HG03460 (cell line): ENCODE results near the gene DNAJB14.

Source experiments
- ATAC-seq: cut with Tn5 transposase; IDR thresholded peaks from one replicate; pipeline ENCODE4 v1.9.1; 2021; ENCODE audit not compliant: unreplicated experiment

Gene DNAJB14

GRCh38 chr4:99945718-99946355, 581 bp downstream of the DNAJB14 start:
- ATAC-seq: peak; percentile 2

- ATAC-seq: no peak
Observed at GRCh38 chr4:99943904-99944437, 2.4 kb downstream of the DNAJB14 start.

DNA sequence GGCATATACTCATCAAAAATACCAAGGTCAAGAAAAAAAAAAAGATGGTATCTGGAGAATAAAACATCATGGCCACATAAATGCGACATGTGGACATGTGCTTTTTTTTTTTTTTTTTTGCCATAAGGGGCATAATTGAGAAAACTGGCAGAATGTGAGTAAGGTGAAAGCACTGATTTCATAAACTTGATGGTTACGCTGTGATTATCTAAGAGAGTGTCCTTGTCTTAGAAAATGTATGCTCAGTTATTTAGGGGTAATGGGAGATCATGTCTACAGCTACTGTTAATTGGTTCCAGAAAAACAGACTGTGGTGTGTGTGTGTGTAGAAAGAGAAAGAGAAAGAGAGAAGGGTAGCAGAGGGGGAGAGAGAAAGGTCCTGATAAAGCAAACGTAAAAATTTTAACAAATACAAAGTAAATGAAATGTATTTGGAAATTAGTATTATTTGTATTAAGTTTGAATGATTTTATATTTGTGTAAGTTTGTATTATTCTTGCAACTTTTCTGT, 8.1 kb downstream of the DNAJB14 start:
- no peak for ATAC-seq

DNA sequence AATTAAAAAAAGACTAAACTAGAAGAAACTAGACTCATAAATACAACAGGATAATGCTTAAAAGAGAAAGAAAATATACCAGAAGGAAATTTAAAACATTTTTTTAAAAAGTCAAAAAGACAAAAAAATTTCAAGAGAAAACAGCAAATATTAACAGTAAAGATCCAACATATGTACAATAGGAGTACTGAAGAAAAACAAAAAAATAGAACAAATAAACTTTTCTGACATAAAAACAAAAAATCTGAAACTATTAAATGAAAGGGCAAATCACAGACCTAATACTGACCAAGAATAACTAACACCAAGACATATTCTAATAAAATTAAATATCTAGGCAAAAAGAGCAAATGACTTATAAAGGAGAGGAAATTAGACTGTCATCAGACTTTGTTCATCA, 11.5 kb downstream of the DNAJB14 start:
- no peak for ATAC-seq

DNA sequence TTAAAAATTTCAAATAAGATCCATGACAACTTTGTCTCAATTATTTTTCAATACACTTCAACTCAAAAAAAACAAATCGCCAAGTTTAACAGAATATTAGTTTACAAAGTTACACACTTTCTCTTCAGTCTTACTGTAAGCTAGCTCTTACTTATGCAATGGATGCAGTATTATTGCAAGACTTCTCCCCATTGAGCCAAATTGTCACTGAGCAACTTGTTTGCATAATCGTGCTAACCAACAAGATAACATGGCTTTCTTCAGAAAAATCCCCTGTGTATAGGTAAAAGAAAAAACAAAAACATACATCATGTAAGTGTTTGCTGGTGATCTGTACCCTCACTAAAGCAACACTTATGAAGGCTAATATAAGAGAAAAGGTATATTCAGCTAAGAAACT, 18.9 kb downstream of the DNAJB14 start:
- ATAC-seq: no peak

DNA sequence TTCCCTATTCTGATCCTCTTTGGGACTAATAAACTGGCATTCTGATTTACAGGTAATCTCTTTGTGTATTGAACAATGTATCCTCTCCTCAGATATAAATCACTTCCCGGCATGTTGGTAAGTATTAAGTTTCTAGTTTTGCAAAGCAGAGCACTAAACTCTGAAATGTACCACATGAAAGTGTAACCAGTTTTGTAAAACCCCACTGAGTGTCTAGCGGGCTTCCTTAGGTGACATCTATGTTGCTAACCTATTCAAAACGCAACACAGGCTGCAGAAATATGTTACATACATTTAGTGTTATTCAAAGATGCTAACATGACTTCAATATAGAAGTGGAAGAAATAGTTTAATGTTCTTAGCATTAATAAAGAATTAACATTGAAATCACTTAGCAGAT, 25.2 kb downstream of the DNAJB14 start:
- no peak for ATAC-seq

DNA sequence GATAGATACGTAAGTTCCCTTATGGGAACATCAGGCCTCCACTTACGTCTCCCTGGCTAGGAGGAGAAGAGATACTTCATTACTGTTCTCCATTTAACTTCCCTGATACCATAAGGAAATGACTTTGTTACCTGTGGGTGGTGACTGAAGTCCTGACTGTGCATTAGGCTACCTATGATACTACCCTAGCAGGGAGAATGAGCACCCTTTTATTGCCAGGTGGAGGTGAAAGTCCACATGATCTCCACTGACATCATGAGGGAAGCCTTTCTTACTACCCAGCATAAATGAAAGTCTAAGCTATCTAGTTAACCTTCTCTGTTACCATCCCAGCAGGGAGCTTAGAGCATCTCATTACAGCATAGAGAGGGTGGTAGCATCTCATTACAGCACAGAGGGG, 27.8 kb downstream of the DNAJB14 start:
- ATAC-seq: no peak

DNA sequence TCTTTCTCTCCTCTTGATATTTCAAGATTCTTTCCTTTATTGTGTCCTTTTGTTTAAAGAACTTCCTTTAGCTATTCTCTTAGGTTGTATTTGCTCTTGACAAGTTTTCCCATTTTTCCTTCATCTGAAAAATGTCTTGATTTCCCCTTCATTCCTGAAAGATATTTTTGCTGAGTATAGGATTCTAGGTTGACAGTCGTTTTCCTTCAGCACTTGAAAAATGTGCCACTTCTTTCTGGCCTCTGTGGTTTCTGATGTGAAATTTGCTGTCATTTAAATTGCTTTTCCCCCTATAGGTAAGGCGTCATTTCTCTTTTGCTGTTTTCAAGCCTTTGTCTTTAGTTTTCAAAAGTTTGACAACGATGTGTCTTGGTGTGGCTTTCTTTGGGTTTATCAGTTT, 28.8 kb downstream of the DNAJB14 start:
- ATAC-seq: no peak

DNA sequence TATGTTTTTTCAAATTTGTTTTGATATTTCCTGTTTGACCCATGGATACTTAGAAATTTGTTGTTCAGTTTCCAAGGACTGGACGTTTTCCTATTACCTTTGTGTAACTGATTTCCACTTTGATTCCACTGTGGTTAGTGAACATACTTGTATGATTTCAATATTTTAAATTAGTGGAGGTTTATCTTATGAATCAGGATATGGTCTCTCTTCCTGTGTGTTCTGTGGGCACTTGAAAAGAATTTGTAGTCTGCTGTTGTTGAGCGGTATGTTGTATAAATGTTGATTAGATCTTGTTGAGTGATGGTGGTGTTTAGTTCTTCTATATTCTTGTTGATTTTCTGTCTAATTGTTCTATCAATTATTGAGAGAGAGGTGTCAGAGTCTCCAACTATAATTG, 31.0 kb downstream of the DNAJB14 start:
- ATAC-seq: no peak

GRCh38 chr4:99894998-99895397, 51.4 kb downstream of the DNAJB14 start:
- ATAC-seq: no peak

DNA sequence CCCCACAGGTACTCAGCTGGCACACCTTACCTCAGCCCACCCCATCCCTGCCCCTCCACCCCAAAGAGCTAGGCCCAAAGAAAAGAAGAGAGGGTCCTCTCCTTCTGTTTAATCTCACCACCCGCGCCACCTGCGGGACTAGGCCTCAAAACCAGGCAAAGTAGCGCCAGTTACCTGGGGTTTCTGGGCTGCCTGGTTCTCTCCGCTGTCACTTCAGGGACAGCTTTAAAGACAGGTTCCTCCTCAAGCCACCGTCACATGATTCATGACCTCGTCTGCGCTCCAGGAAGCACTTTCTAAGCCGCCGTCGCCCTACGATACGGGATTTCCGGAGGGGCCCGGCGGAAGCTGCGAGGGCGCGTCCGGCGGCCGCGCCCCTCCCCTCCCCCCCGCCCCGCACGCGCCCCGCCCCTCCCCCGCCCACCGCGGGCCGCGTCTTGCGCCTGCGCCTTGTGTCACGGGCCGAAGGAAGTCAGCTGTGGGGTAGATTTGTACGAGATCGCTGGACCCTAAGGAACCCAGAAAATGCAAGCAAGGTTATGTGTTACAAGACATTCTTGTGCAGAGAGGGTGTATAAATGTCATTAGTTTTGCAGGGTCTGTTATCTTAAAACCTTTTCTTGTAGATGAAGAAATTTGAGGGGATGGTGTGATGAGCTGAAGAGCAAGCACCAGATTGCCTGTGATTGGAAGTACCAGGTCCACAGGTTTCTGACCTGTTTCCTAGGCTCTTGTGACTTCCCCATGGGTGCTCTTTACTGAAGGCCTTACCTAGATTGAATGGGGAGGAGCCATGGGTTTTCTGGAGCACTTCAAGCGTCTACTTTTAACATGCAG, 52.0 kb downstream of the DNAJB14 start, which contains the start of gene LAMTOR3:
LAMTOR3 (minus strand) TSS at position 267 of the 837 bp plus-strand sequence. CDS start 464 bp downstream, outside the sequence.
- ATAC-seq: peak; percentile 99

DNA sequence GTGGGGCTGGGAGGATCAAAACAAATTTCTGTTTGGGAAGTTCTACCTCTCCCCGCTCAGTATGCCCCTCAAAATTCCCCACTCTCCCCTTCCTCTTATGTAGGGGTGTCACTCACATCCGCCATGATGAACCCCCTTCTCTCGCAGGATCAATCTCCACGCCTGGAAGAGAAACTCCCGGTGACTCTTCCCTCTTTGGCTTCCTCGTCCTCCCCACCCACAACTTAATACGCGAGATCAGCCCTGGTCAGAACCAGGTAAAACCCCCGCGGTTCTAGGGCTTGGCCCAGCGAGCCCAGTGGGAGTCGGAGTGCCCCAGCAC, 52.6 kb downstream of the DNAJB14 start:
- no peak for ATAC-seq

GRCh38 chr4:99893029-99893428, 53.4 kb downstream of the DNAJB14 start:
- no peak for ATAC-seq

- no peak for ATAC-seq
Observed at GRCh38 chr4:99891351-99891750, 55.1 kb downstream of the DNAJB14 start.

DNA sequence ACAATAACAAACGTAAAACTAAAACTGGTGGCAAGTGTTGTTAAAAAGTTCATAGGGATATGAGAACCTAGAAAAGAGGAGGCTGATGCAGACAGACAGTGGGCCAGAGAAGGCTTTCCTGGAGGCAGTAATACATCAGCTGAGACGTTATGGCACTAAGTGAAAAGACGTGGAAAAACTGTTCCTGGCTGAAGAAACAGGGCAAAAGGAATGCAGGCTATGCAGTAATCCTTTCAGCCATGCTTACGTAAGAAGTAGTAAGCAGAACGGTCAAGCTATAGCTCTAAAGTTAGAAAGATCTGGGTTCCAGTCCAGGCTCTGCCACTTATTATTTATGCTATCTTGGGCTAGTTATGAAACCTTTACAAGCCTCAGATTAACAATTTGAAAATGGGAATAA, 58.6 kb downstream of the DNAJB14 start:
- ATAC-seq: no peak

DNA sequence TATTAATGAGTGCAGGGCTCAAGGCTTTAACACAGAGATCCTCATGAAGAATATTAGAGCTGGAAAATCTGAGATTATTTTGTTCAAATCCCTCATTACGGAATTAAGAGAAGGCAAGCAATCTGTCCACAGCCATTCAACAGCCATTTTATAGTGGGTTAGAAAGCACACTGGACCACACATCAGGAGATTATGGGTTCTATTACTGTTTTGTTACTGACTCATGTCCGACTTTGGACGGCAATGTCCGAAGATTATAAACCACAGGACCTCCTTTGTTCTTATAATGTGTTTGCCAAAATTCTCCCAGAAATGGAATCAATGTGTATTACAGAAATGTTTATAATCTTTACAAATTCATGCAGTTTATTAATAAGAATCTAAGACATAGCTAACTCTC, 60.3 kb downstream of the DNAJB14 start:
- ATAC-seq: no peak

- no peak for ATAC-seq
Observed at GRCh38 chr4:99885687-99886086, 60.7 kb downstream of the DNAJB14 start.

GRCh38 chr4:99885063-99885664, 61.3 kb downstream of the DNAJB14 start:
- no peak for ATAC-seq

- ATAC-seq: no peak
Observed at GRCh38 chr4:99879458-99879857, 67.0 kb downstream of the DNAJB14 start.

GRCh38 chr4:99878604-99879003, 67.8 kb downstream of the DNAJB14 start:
- ATAC-seq: peak; percentile 51

DNA sequence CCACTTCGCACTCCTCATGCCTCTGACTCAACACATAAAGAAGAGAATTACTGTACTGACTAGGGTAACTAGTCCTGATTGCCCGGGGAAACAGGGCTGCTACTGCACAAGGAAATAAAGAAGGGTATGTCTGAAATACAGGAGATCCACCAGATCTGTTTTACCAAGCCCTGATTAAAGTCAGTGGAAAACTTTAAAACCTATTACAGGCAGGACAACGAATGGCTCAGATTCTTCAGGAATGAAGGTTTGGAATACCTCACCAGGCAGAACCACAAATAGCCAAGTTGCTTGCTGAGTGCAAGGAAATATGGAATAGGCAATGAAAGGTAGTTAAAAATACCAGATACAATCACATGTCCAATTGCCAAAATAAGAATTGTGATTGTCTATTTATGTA, 69.5 kb downstream of the DNAJB14 start:
- no peak for ATAC-seq

DNA sequence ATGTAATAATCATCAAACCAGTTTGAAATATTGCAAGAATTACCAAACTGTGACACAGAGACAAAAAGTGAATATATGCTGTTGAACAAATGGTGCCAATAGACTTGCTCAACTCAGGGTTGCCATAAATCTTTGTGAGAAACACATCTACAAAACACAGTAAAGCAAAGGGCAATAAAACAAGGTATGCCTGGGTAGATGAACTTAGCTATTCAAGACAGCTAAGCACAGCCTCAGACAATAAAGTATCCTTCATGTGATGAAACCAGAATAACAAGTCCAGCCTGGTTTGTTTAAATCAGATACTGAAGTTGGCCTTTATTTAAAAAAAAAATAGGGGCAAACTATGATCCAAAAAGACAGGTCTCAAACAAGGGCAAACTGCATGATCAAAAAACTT, 71.3 kb downstream of the DNAJB14 start:
- no peak for ATAC-seq
